Activated naive CD4-positive, alpha-beta T cell treated with anti-CD3 and anti-CD28 coated beads for 36 hours (primary cell): Measurements from ENCODE around the gene KIT. TPM values are rescaled to one million over a fixed set of nuclear protein-coding genes. Genes with fewer than 3 reads are reported as not detected.

Experiments used
- CTCF ChIA-PET: fragments of 350-600 bp; sonication (Branson Sonifier 250); formaldehyde crosslinking; loops from one replicate; lab custom pipeline; 2021; ENCODE audit warnings: antibody characterized with exemption; lab: Charles Lee
- DNase-seq: peaks from one replicate; pipeline ENCODE4 v3.0.0-alpha.2; 2020
- H3K27ac Mint-ChIP-seq: one replicate; pipeline ENCODE4 v1.8.0; 2021; ENCODE audit warnings: mild to moderate bottlenecking, mixed read lengths
- H3K27me3 Mint-ChIP-seq: one replicate; pipeline ENCODE4 v1.8.0; 2021; ENCODE audit warnings: low read depth, mixed read lengths
- H3K36me3 Mint-ChIP-seq: one replicate; pipeline ENCODE4 v1.8.0; 2021; ENCODE audit warnings: low read depth, mixed read lengths
- H3K4me1 Mint-ChIP-seq: one replicate; pipeline ENCODE4 v1.8.0; 2021; ENCODE audit warnings: low read depth, mixed read lengths
- H3K4me3 Mint-ChIP-seq: one replicate; pipeline ENCODE4 v1.8.0; 2021; ENCODE audit warnings: mild to moderate bottlenecking, moderate library complexity, mixed read lengths
- H3K9me3 Mint-ChIP-seq: one replicate; pipeline ENCODE4 v1.8.0; 2021; ENCODE audit warnings: mixed read lengths
- intact Hi-C: fragments of 100-400 bp; cut with micrococcal nuclease; formaldehyde crosslinking; loops from one replicate; pipeline ENCODE4 v1.15.1; 2023
- total RNA-seq, 2 experiments: library from RNA; stranded (reverse); gene quantifications; one replicate each; pipeline ENCODE4 v1.2.3, GENCODE V29; 2021

Gene KIT
- total RNA-seq, 2 experiments from 2014 or later, result not detected

DNA sequence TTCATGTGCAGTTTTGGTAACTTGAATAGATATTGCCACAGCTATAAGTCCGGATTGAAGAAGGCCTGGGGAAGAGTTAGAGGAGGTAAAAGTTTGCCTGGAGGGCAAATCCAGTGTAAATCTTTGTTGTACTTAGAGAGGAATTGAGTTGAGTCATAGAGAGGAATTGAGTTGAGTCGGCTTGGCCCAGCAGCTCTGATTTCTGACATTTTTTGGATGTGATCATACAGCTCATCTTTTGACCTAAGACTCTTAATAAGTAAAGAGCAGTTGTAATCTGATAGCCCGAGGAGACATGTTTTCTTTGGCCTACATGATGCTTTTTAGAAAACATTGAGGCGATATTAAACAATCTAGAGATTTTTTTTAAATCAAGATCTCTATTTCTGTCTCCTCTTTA is 3.9 kb downstream of the KIT start:
- intact Hi-C loops, result no loop called here
- H3K27me3 Mint-ChIP-seq, result peaks cover 63% of the 10 kb centered on the region
- no peaks in the 10 kb centered on the region for H3K36me3 Mint-ChIP-seq
- no peak for DNase-seq
- no peaks in the 10 kb centered on the region for H3K9me3 Mint-ChIP-seq
- CTCF ChIA-PET, result interaction anchor here (0.9 to 1.4 kb wide), 2 partner anchors 22 to 302 kb away, joined by 3 to 4 read pairs; no protein-coding TSS in a partner anchor
- H3K27ac Mint-ChIP-seq, result no peak overlapping the region
- H3K4me1 Mint-ChIP-seq, result peaks cover 20% of the 10 kb centered on the region
- no peak overlapping the region for H3K4me3 Mint-ChIP-seq

DNA sequence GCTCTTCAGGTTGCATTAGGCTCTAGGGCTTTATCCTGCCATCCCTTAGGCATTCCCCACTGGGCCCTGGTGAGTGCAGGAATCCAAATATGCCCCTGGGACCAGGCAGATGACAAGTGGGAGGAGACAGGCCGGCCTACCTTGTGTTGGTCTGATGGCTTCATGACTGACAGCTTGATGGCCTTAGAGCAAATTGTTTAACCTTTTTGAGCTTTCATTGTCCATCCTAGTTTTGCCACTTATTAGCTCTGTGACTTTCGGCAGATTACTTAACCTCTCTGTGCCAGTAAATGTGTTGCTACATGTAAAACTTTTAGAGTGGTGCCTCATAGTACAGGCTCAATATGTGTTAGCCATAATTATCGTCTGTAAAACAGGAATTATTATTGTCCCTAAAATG is 4.4 kb downstream of the KIT start:
- Mint-ChIP-seq H3K9me3 (no peaks in the 10 kb centered on the region), H3K36me3 (no peaks in the 10 kb centered on the region), H3K27ac (no peak overlapping the region), H3K4me1 (peaks cover 17% of the 10 kb centered on the region), H3K4me3 (no peak overlapping the region), H3K27me3 (peaks cover 60% of the 10 kb centered on the region)
- no peak for DNase-seq
- intact Hi-C loops, result no loop called here
- CTCF ChIA-PET, result interaction anchor here (0.6 to 1.9 kb wide), 4 partner anchors 21 to 301 kb away, joined by 3 to 6 read pairs (median 4); no protein-coding TSS in a partner anchor

DNA sequence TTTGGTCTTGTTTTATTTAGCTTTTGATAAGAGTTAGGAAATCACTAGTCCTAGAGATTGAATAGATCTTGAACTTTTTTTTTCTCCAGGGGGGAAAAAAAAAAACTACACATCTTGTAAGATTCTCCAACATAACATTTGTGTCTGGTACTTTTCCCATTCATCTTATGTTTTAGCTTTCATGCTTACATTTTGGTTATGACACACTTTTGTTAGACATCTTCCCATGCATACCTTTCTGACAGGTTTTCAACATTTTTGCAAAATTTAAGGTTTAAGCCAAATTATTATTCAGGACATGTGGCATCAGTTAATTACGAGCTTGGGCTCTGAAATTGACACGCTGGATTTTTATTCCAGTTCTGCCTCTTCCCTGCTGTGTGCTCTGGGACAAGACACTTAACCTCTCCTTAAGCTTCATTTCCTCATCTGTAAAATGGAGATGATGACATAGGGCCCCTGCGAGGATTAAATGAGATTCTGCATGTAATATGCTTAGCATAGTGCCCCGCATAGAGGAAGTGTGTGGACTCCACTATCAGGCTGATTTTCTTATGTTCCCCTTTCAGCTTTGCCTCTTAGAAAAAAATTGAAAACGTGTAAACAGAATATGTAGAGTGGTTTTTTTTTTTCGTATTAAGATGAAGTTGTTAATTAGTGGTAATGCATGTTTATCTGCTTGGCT is 5.3 kb downstream of the KIT start:
- Mint-ChIP-seq H3K4me1 (peaks cover 15% of the 10 kb centered on the region), H3K4me3 (no peak overlapping the region), H3K27ac (no peak overlapping the region), H3K36me3 (no peaks in the 10 kb centered on the region), H3K9me3 (no peaks in the 10 kb centered on the region), H3K27me3 (peaks cover 57% of the 10 kb centered on the region)
- DNase-seq, result no peak
- intact Hi-C loops, result no loop called here
- CTCF ChIA-PET, result interaction anchor here (0.7 to 1.9 kb wide), 2 partner anchors 21 to 919 kb away, joined by 3 to 4 read pairs; no protein-coding TSS in a partner anchor

DNA sequence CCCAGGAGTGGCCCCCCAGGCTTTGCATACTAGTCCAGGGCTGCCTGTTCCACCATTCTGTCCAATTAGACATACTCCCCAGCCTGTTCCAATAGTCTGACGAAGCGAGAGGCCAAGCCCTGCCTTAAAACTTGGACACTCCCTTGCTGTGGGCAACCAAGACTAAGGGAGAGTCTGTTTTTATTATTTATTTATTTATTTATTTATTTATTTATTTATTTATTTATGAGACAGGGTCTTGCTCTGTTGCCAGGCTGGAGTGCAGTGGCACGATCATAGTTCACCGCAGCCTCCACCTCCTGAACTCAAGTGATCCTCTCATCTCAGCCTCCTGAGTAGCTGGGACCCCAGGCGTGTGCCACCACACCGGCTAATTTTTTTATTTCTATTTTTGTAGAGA is 6.6 kb downstream of the KIT start:
- Mint-ChIP-seq H3K27ac (no peak overlapping the region), H3K27me3 (peaks cover 49% of the 10 kb centered on the region), H3K36me3 (no peaks in the 10 kb centered on the region), H3K9me3 (no peaks in the 10 kb centered on the region), H3K4me3 (no peak overlapping the region), H3K4me1 (peaks cover 8% of the 10 kb centered on the region)
- no peak for DNase-seq
- CTCF ChIA-PET, result no interaction called here
- intact Hi-C loops, result no loop called here

DNA sequence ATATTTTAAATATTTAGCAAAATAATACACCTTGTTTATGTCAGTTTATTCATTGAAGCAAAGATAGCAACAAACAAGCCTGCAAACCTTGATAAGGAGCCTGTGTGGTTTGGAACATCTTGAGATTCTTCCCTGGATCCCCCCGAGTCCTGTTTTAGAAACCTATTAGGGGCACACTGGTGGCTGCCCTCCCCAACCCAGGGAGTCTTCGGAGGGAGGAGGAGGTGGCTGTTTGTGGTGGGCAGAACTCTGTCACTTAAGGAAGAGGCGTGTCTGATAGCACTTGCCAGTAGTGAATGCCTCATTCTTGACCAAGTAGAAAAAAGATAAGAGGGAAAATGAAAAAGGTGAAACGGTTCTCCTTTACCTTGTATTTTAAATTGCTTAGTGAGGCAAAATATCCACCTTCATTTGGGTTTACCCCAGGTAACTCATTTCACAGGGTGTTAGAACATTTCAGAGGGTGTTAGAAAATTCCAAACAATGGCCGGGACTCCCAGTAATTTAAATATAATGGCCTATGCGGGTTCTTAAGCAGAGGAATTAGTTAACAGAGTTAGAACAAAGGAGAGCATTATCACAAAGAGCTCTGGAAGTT is 10.4 kb downstream of the KIT start:
- CTCF ChIA-PET, result no interaction called here
- peaks cover 26% of the 10 kb centered on the region for H3K27me3 Mint-ChIP-seq
- intact Hi-C loops, result no loop called here
- no peak for DNase-seq
- H3K36me3 Mint-ChIP-seq, result no peaks in the 10 kb centered on the region
- no peaks in the 10 kb centered on the region for H3K9me3 Mint-ChIP-seq
- H3K27ac Mint-ChIP-seq, result no peak overlapping the region
- H3K4me3 Mint-ChIP-seq, result no peak overlapping the region
- no peaks in the 10 kb centered on the region for H3K4me1 Mint-ChIP-seq

DNA sequence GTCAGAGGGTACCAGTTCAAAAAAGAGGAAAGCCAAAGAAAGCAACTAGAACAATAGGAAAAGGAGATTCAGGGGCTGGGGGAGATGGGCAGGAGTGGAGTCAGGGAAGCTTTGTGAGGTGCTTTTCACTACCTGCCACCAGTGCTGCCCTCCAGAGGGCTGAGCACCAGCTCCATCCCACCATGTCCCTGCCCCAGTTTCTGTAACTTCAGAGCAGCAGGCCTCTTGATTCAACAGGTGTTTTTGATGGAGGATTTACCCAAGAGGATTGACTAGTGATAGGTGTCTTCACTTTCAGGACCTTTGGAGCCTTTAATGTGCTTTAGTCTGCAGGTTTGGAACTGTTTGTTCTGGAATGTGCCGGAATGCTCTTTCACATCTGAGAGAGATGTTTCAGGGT is 12.1 kb downstream of the KIT start:
- Mint-ChIP-seq H3K4me1 (no peaks in the 10 kb centered on the region), H3K27me3 (peaks cover 16% of the 10 kb centered on the region), H3K4me3 (no peak overlapping the region), H3K27ac (no peak overlapping the region), H3K36me3 (no peaks in the 10 kb centered on the region), H3K9me3 (no peaks in the 10 kb centered on the region)
- DNase-seq, result no peak
- intact Hi-C loops, result no loop called here
- CTCF ChIA-PET, result no interaction called here

DNA sequence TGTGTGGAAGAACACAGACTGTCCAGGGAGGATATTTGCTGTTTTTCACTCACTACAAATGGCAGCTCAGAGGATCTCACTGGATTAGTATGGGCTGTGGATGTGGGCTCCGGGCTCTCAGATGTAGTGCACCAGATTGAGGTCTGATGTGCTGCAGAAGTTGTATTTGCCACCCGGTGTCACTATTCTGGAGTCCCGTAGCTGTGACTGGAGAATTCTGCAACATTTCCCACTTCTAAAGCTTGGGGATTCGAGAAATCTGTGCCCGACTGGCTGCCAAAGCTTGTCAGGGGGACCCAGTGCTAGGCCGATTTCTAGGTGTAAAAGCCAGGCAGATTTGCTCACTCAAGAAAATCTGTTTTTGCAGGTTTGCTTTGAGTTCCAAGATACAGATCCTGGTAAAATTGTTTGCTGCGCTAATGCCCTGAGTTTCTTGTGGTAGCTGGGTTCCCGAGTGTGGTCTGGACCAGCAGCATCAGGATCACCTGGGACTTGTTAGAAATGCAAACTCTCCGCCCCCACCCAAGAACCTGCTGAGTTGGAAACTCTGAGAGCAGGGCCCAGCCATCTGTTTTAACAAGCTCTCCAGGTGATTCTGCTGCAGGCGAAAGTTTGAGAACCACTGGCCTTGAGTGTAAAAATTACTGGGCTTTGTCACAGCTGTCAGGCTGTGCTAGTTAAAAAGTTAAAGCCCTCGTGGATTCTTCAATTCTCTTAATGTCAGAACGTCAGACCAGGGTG is 18.1 kb downstream of the KIT start:
- Mint-ChIP-seq H3K4me3 (no peak overlapping the region), H3K36me3 (no peaks in the 10 kb centered on the region), H3K9me3 (no peaks in the 10 kb centered on the region), H3K27ac (no peak overlapping the region), H3K27me3 (no peaks in the 10 kb centered on the region), H3K4me1 (no peaks in the 10 kb centered on the region)
- CTCF ChIA-PET, result no interaction called here
- DNase-seq, result no peak
- intact Hi-C loops, result no loop called here

DNA sequence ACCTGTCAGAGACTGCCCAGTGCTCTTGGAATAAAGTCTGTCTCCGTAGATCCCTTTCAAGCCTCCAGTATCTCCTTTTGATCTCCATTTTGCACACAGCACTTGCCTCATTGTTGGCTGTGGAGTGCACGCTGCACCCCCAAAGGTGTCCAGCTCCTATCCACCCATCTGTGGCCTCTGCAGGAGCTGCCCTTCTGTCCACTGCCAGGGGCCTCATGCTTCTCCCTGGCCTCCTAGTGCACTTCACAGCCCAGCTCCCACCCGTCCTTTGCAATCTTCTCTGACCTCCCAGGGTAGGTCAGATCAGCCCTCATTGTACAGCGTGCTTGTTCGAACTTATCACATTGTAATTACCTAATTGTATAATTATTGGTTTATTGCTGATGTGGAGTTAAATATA is 18.9 kb downstream of the KIT start:
- Mint-ChIP-seq H3K36me3 (no peaks in the 10 kb centered on the region), H3K4me3 (no peak overlapping the region), H3K9me3 (no peaks in the 10 kb centered on the region), H3K27ac (no peak overlapping the region), H3K4me1 (no peaks in the 10 kb centered on the region), H3K27me3 (no peaks in the 10 kb centered on the region)
- CTCF ChIA-PET, result no interaction called here
- no peak for DNase-seq
- intact Hi-C loops, result no loop called here

DNA sequence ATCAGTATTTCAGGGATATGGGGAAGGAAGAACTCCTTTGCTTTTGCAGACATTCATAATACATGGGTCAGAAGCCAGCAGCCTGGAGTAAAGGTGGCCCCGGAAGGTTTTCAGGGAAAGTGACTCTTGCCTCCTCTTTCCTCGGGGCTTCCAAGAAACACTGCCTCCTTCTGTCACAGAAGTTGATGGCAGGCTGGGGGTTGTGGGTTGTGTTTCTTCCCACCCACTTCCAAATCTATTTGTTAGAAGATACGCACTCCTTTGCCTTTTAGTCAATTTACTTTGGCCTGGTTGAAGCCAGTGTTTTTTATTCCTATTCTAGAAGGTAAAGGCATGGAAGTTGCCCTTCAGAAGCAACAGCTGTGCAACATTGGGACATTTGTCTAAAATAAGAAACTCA is 19.7 kb downstream of the KIT start:
- CTCF ChIA-PET, result no interaction called here
- no peaks in the 10 kb centered on the region for H3K9me3 Mint-ChIP-seq
- no peak for DNase-seq
- H3K27me3 Mint-ChIP-seq, result no peaks in the 10 kb centered on the region
- intact Hi-C loops, result no loop called here
- no peaks in the 10 kb centered on the region for H3K36me3 Mint-ChIP-seq
- no peak overlapping the region for H3K4me3 Mint-ChIP-seq
- H3K27ac Mint-ChIP-seq, result no peak overlapping the region
- H3K4me1 Mint-ChIP-seq, result no peaks in the 10 kb centered on the region

DNA sequence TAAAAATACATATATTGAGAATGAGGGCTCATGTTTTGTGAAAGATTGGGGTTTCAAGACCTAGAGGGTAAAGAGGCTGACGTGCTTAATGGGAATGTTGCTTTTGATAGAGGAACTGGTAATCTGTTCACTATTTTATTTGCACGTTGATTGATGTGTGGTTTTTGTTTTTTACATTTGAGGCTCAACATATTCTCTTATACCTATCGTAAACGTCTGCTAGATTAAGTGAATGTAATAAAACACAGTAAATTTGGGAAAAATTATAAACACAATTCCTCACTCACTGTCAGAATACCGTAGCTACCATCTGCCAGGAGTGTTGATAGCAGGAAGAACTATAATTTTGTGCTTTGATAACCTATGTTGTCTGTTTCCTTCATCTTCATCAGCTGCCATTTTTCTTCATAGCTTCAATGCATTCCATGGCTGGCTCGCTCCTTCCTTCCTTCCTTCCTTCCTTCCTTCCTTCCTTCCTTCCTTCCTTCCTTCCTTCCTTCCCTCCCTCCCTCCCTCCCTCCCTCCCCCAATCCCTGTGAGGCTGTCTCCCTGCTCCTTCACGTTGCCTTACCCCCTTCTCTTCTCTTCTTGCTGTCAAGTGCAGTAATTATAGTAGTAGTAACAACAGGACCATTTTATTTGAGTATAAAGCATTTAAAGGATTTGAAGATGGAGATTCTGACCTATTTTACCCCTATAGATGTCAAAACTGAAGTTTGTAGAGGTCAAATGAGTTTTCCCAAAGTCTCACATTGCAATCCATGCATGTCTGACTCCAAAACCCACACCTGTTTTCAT is 20.3 kb downstream of the KIT start:
- no peaks in the 10 kb centered on the region for H3K27me3 Mint-ChIP-seq
- H3K4me3 Mint-ChIP-seq, result no peak overlapping the region
- H3K27ac Mint-ChIP-seq, result no peak overlapping the region
- no peak for DNase-seq
- CTCF ChIA-PET, result no interaction called here
- H3K4me1 Mint-ChIP-seq, result no peaks in the 10 kb centered on the region
- no peaks in the 10 kb centered on the region for H3K36me3 Mint-ChIP-seq
- intact Hi-C loops, result no loop called here
- no peaks in the 10 kb centered on the region for H3K9me3 Mint-ChIP-seq

DNA sequence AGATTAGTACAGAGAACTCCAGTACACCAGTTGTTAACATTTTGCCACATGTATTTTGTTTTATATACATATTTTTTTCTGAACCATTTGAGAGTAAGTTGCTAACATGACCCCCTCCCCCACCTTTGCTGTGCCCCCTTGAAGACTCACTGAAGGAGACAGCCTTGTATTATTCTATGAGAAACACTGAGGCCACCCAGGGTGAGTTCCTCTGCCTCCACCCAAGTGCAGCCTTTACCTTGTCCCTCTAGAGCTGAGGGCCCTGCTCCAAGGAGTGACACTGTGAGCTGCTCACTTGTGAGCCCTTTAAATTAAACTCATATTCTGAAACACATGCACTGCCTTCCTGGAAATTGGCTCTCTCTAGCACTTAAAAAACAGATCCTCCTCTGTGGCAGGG is 21.1 kb downstream of the KIT start:
- no peak overlapping the region for H3K27ac Mint-ChIP-seq

DNA sequence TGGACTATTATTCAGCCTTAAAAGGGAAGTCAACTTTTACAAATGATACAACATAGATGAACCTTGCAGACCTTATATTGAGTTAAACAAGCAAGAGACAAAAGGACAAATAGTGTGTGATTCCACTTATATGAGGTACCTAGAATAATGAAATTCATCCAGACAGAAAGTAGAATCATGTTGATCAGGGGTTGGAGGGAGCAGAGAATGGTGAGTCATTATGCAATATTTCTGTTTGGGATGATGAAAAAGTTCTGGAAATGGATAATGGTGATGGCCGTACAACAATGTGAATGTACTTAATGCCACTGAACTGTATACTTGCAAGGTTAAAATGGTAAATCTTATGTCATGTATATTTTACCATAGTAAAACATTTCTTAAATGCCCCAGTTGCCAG is 22.1 kb downstream of the KIT start:
- Mint-ChIP-seq H3K4me3 (no peak overlapping the region), H3K9me3 (no peaks in the 10 kb centered on the region), H3K27me3 (no peaks in the 10 kb centered on the region), H3K36me3 (no peaks in the 10 kb centered on the region), H3K4me1 (peaks cover 12% of the 10 kb centered on the region), H3K27ac (no peak overlapping the region)
- intact Hi-C loops, result no loop called here
- CTCF ChIA-PET, result no interaction called here
- no peak for DNase-seq

More for the DNA sequence above, 21.1 kb downstream of the KIT start:
- CTCF ChIA-PET, result no interaction called here
- Mint-ChIP-seq H3K9me3 (no peaks in the 10 kb centered on the region), H3K27me3 (no peaks in the 10 kb centered on the region), H3K36me3 (no peaks in the 10 kb centered on the region), H3K4me1 (peaks cover 4% of the 10 kb centered on the region), H3K4me3 (no peak overlapping the region)
- intact Hi-C loops, result no loop called here
- DNase-seq, result no peak
